ENCODE data around the gene NAGK. TPM values are rescaled to one million over a fixed set of nuclear protein-coding genes. Genes with fewer than 3 reads are reported as not detected.

The NAGK gene
- total and polyA plus RNA-seq, 2 experiments from 2014 or later, result 47.0 to 55.6 TPM

Other genes starting within 250 kb of the NAGK start
- gene CLEC4F, start 248.0 kb upstream of the NAGK start, total RNA-seq (2014; rRNA removed; shearing (Covaris generic)), result not detected in 2 replicates
- gene CLEC4F, start 248.0 kb upstream of the NAGK start, polyA plus RNA-seq (2016; fragmentation: Nextera tagmentation; extraction: Ambion mirVana), result not detected in 2 replicates
- gene CD207, start 232.8 kb upstream of the NAGK start, total RNA-seq (2014; rRNA removed; shearing (Covaris generic)), result not detected in 2 replicates
- not detected in 2 replicates for gene CD207, start 232.8 kb upstream of the NAGK start, polyA plus RNA-seq (2016; fragmentation: Nextera tagmentation; extraction: Ambion mirVana)
- 0.31 TPM in 1 of 2 replicates, not detected in the other for gene VAX2, start 168.1 kb upstream of the NAGK start, total RNA-seq (2014; rRNA removed; shearing (Covaris generic))
- gene VAX2, start 168.1 kb upstream of the NAGK start, polyA plus RNA-seq (2016; fragmentation: Nextera tagmentation; extraction: Ambion mirVana), result not detected in 2 replicates
- not detected in 2 replicates for gene ATP6V1B1, start 132.7 kb upstream of the NAGK start, total RNA-seq (2014; rRNA removed; shearing (Covaris generic))
- not detected in 2 replicates for gene ATP6V1B1, start 132.7 kb upstream of the NAGK start, polyA plus RNA-seq (2016; fragmentation: Nextera tagmentation; extraction: Ambion mirVana)
- 0.73 and 1.3 TPM in 2 replicates for gene ANKRD53, start 90.0 kb upstream of the NAGK start, total RNA-seq (2014; rRNA removed; shearing (Covaris generic))
- 0.32 and 0.59 TPM in 2 replicates for gene ANKRD53, start 90.0 kb upstream of the NAGK start, polyA plus RNA-seq (2016; fragmentation: Nextera tagmentation; extraction: Ambion mirVana)
- gene TEX261, start 73.8 kb upstream of the NAGK start, total RNA-seq (2014; rRNA removed; shearing (Covaris generic)), result 17.5 and 22.8 TPM in 2 replicates
- gene TEX261, start 73.8 kb upstream of the NAGK start, polyA plus RNA-seq (2016; fragmentation: Nextera tagmentation; extraction: Ambion mirVana), result 5.7 and 6.0 TPM in 2 replicates
- 8.4 and 9.9 TPM in 2 replicates for gene MCEE, start 61.6 kb downstream of the NAGK start, total RNA-seq (2014; rRNA removed; shearing (Covaris generic))
- gene MCEE, start 61.6 kb downstream of the NAGK start, polyA plus RNA-seq (2016; fragmentation: Nextera tagmentation; extraction: Ambion mirVana), result 26.2 and 31.1 TPM in 2 replicates
- gene MPHOSPH10, start 62.0 kb downstream of the NAGK start, total RNA-seq (2014; rRNA removed; shearing (Covaris generic)), result 23.8 and 24.9 TPM in 2 replicates
- 53.7 and 64.8 TPM in 2 replicates for gene MPHOSPH10, start 62.0 kb downstream of the NAGK start, polyA plus RNA-seq (2016; fragmentation: Nextera tagmentation; extraction: Ambion mirVana)
- 27.4 and 29.7 TPM in 2 replicates for gene PAIP2B, start 158.5 kb downstream of the NAGK start, total RNA-seq (2014; rRNA removed; shearing (Covaris generic))
- 6.1 and 7.6 TPM in 2 replicates for gene PAIP2B, start 158.5 kb downstream of the NAGK start, polyA plus RNA-seq (2016; fragmentation: Nextera tagmentation; extraction: Ambion mirVana)

All from GM23338 (cell line).